HL-60 (cell line): ENCODE results near the gene CASP8.

ENCODE experiments used
- DNase-seq, 2 experiments: peaks; one replicate each; pipeline ENCODE4 v3.0.0-alpha.2; 2010 to 2020; ENCODE audit warnings: low read depth in 1 of 2, low spot score in 1 of 2
- H3K27ac ChIP-seq: fragments of 250-450 bp; sonication (Bioruptor Pico); replicated peaks from 2 replicates; pipeline ENCODE4 v1.5.1; 2020; ENCODE audit warnings: mild to moderate bottlenecking, moderate library complexity
- H3K27me3 ChIP-seq: fragments of 250-450 bp; sonication (Bioruptor Pico); 2 replicates; pipeline ENCODE4 v1.5.1; 2021; ENCODE audit warnings: mild to moderate bottlenecking, moderate library complexity; ENCODE audit not compliant: insufficient read depth, poor library complexity, severe bottlenecking
- H3K4me3 ChIP-seq: replicated peaks from 2 replicates; pipeline ENCODE4 v1.5.1; 2011; ENCODE audit warnings: mild to moderate bottlenecking, control low read depth, low read length; ENCODE audit not compliant: insufficient read depth
- CTCF ChIP-seq: IDR thresholded peaks from one replicate; pipeline ENCODE4 v1.5.1; 2011; ENCODE audit warnings: low read length, control low read depth, inconsistent platforms; ENCODE audit not compliant: insufficient read depth
- GABPA ChIP-seq: IDR thresholded peaks from 2 replicates; pipeline ENCODE4 v1.6.1; 2012; ENCODE audit warnings: low read depth
- POLR2AphosphoS5 ChIP-seq: IDR thresholded peaks from 2 replicates; pipeline ENCODE4 v1.6.1; 2012; ENCODE audit warnings: low read depth
- REST ChIP-seq: IDR thresholded peaks from 2 replicates; pipeline ENCODE4 v1.6.1; 2012; ENCODE audit warnings: low read depth; ENCODE audit not compliant: insufficient replicate concordance
- SPI1 ChIP-seq: IDR thresholded peaks from 2 replicates; pipeline ENCODE4 v1.6.1; 2012; ENCODE audit warnings: low read depth, mild to moderate bottlenecking, borderline replicate concordance

CASP8 gene

GRCh38 chr2:201263779-201264178 is 3.4 kb downstream of the CASP8 start:
- TF ChIP-seq POLR2AphosphoS5 (no peak), SPI1 (no peak), GABPA (no peak), REST (no peak), CTCF (no peak)
- peak in 1 of 2 experiments; percentile 26 for DNase-seq
- H3K4me3 ChIP-seq: no peak overlapping the region
- H3K27me3 ChIP-seq: no peaks in the 10 kb centered on the region
- no peak overlapping the region; the same call in 1 of the 2 replicates for H3K27ac ChIP-seq

- H3K27ac ChIP-seq: no peak overlapping the region
- TF ChIP-seq REST: no peak
- no peak for TF ChIP-seq GABPA
- TF ChIP-seq CTCF: no peak
- no peak for TF ChIP-seq POLR2AphosphoS5
- H3K4me3 ChIP-seq: no peak overlapping the region
- DNase-seq: no peak
- H3K27me3 ChIP-seq: no peaks in the 10 kb centered on the region
These were observed 4.3 kb downstream of the CASP8 start for GRCh38 chr2:201264472-201265173.

- DNase-seq: no peak
- no peaks in the 10 kb centered on the region for H3K27me3 ChIP-seq
- H3K27ac ChIP-seq: no peak overlapping the region
- H3K4me3 ChIP-seq: no peak overlapping the region
- TF ChIP-seq REST: no peak
- no peak for TF ChIP-seq GABPA
- TF ChIP-seq SPI1: no peak
- no peak for TF ChIP-seq POLR2AphosphoS5
- TF ChIP-seq CTCF: no peak
These were observed 6.3 kb downstream of the CASP8 start for GRCh38 chr2:201266629-201267028.
